ENCODE data around the gene CCL3. TPM values are rescaled to one million over a fixed set of nuclear protein-coding genes. Genes with fewer than 3 reads are reported as not detected.

The CCL3 gene
- polyA plus RNA-seq, 3 donors, result 161 to 328 (median 190) TPM

DNA sequence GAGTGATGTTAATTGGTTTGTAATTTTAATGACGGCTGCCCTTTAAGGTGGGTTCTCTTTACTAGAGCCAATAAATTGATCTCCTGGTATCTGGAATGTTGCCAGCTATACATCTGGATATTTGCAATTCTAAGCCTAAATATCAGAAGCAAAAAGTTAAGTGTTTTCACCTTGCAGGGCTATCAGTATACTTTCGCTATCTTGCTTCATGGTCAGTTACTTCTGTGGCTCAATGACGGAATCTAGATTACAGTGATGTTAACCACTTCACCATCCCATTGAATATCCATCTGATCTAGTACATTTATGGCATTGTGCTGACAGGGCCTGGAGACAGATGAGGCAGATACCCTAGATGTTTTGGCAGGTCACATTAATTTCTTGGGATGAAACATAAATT, 42.0 kb upstream of the CCL3 start:
- no peak for DNase-seq
- H3K4me3 ChIP-seq (replicated peaks in 1 of 3; ENCODE audit: low read depth in 2 of 3, low read length in 3 of 3), result no peak overlapping the region
- no peaks in the 10 kb centered on the region for H3K36me3 ChIP-seq (replicated peaks in 1 of 2; ENCODE audit: control insufficient read depth in 1 of 2, insufficient read depth in 2 of 2, low read length in 2 of 2)
- intact Hi-C loops (cut with micrococcal nuclease), result loop anchor here in 1 of 2 donors (5.0 kb wide), 1 partner anchor 100 kb away; no protein-coding TSS in a partner anchor
- Mint-ChIP-seq H3K27ac (no peak overlapping the region), H3K9me3 (peaks cover 0 to 2% (median 2%) of the 10 kb centered on the region in 7 donors), H3K27me3 (ENCODE audit: low read depth in 3 of 3) (peaks cover 0 to 4% (median 0%) of the 10 kb centered on the region in 3 donors), H3K4me1 (peaks cover 43% of the 10 kb centered on the region), H3K36me3 (no peaks in the 10 kb centered on the region), H3K4me3 (no peak overlapping the region)
- WGBS (ENCODE audit: insufficient coverage), result 90% methylated on average over 2 of the region's 3 CpGs
- H3K79me2 ChIP-seq (ENCODE audit: insufficient read depth, low read length), result no peaks in the 10 kb centered on the region
- no peak overlapping the region for H2AFZ ChIP-seq (ENCODE audit: insufficient read depth, low read depth, low read length, poor library complexity, severe bottlenecking)
- peaks cover 0 to 2% of the 10 kb centered on the region in 2 donors for H3K9me3 ChIP-seq (replicated peaks in 1 of 2; ENCODE audit: control insufficient read depth in 1 of 2, insufficient read depth in 1 of 2, low read length in 2 of 2)
- no peak overlapping the region for H3K4me2 ChIP-seq (replicated peaks; ENCODE audit: extremely low read depth, low read length, poor library complexity, severe bottlenecking)
- H4K20me1 ChIP-seq (ENCODE audit: insufficient read depth, low read length), result no peaks in the 10 kb centered on the region
- TF ChIP-seq, protein P1, sequence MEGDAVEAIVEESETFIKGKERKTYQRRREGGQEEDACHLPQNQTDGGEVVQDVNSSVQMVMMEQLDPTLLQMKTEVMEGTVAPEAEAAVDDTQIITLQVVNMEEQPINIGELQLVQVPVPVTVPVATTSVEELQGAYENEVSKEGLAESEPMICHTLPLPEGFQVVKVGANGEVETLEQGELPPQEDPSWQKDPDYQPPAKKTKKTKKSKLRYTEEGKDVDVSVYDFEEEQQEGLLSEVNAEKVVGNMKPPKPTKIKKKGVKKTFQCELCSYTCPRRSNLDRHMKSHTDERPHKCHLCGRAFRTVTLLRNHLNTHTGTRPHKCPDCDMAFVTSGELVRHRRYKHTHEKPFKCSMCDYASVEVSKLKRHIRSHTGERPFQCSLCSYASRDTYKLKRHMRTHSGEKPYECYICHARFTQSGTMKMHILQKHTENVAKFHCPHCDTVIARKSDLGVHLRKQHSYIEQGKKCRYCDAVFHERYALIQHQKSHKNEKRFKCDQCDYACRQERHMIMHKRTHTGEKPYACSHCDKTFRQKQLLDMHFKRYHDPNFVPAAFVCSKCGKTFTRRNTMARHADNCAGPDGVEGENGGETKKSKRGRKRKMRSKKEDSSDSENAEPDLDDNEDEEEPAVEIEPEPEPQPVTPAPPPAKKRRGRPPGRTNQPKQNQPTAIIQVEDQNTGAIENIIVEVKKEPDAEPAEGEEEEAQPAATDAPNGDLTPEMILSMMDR (IDR thresholded peaks at IDR 0.05), result no peak
- H3K9ac ChIP-seq (ENCODE audit: insufficient read depth, low read length, poor library complexity, severe bottlenecking), result no peak overlapping the region
- no peak overlapping the region for H3K27ac ChIP-seq (ENCODE audit: low read depth in 1 of 2, low read length in 2 of 2)
- H3K27me3 ChIP-seq (ENCODE audit: control insufficient read depth in 2 of 2, insufficient read depth in 2 of 2, low read length in 2 of 2), result no peaks in the 10 kb centered on the region
- peaks cover 15 to 27% of the 10 kb centered on the region in 2 donors for H3K4me1 ChIP-seq (ENCODE audit: control insufficient read depth in 1 of 2, insufficient read depth in 2 of 2, low read length in 2 of 2)

GRCh38 chr17:36131421-36131820, 41.5 kb upstream of the CCL3 start:
- Histone ChIP-seq H3K9me3 (replicated peaks in 1 of 2; ENCODE audit: control insufficient read depth in 1 of 2, insufficient read depth in 1 of 2, low read length in 2 of 2) (peaks cover 0 to 7% of the 10 kb centered on the region in 2 donors), H3K4me2 (replicated peaks; ENCODE audit: extremely low read depth, low read length, poor library complexity, severe bottlenecking) (no peak overlapping the region), H3K4me3 (replicated peaks in 1 of 3; ENCODE audit: low read depth in 2 of 3, low read length in 3 of 3) (peak overlapping the region in 1 of 3 experiments; percentile 2), H4K20me1 (ENCODE audit: insufficient read depth, low read length) (no peaks in the 10 kb centered on the region), H3K9ac (ENCODE audit: insufficient read depth, low read length, poor library complexity, severe bottlenecking) (no peak overlapping the region), H2AFZ (ENCODE audit: insufficient read depth, low read depth, low read length, poor library complexity, severe bottlenecking) (no peak overlapping the region), H3K27ac (ENCODE audit: low read depth in 1 of 2, low read length in 2 of 2) (no peak overlapping the region), H3K4me1 (ENCODE audit: control insufficient read depth in 1 of 2, insufficient read depth in 2 of 2, low read length in 2 of 2) (peaks cover 15 to 27% of the 10 kb centered on the region in 2 donors), H3K36me3 (replicated peaks in 1 of 2; ENCODE audit: control insufficient read depth in 1 of 2, insufficient read depth in 2 of 2, low read length in 2 of 2) (no peaks in the 10 kb centered on the region), H3K79me2 (ENCODE audit: insufficient read depth, low read length) (no peaks in the 10 kb centered on the region), H3K27me3 (ENCODE audit: control insufficient read depth in 2 of 2, insufficient read depth in 2 of 2, low read length in 2 of 2) (no peaks in the 10 kb centered on the region)
- TF ChIP-seq, protein P1 (IDR thresholded peaks at IDR 0.05), result peak; percentile 33
- Mint-ChIP-seq H3K27ac (peak overlapping the region in 3 of 7 donors; percentile 54 to 70 (median 69)), H3K27me3 (ENCODE audit: low read depth in 3 of 3) (peaks cover 0 to 4% (median 0%) of the 10 kb centered on the region in 3 donors), H3K4me3 (peak overlapping the region in 1 of 2 donors; percentile 42), H3K9me3 (peaks cover 0 to 7% (median 6%) of the 10 kb centered on the region in 7 donors), H3K4me1 (peaks cover 43% of the 10 kb centered on the region), H3K36me3 (no peaks in the 10 kb centered on the region)
- intact Hi-C loops (cut with micrococcal nuclease), result loop anchor here in 1 of 2 donors (5.0 kb wide), 1 partner anchor 99 kb away; no protein-coding TSS in a partner anchor
- WGBS (ENCODE audit: insufficient coverage), result no CpG with 5 or more reads among the region's 2 CpGs
- peak; percentile 32 to 70 (median 46) for DNase-seq
